K562 (cell line): ENCODE results near the gene CPSF7. TPM values are rescaled to one million over a fixed set of nuclear protein-coding genes. Genes with fewer than 3 reads are reported as not detected.

Source experiments
- ARID2 ChIP-seq: fragments of 450-650 bp; IDR thresholded peaks from 2 replicates; pipeline ENCODE4 v1.6.1; 2017; ENCODE audit warnings: antibody characterized with exemption, mild to moderate bottlenecking
- CBX2 ChIP-seq: fragments of 200-600 bp; sonication (generic); IDR thresholded peaks from one replicate; pipeline ENCODE4 v1.6.1; 2012; ENCODE audit warnings: mild to moderate bottlenecking, low read length, inconsistent platforms; ENCODE audit not compliant: insufficient read depth, poor library complexity, severe bottlenecking
- CC2D1A ChIP-seq: fragments of 450-650 bp; IDR thresholded peaks from 2 replicates; pipeline ENCODE4 v1.6.1; 2017; ENCODE audit warnings: mild to moderate bottlenecking
- CREBBP ChIP-seq: IDR thresholded peaks from one replicate; pipeline ENCODE4 v1.6.1; 2012; ENCODE audit warnings: low read depth, mild to moderate bottlenecking, control low read depth, inconsistent platforms, low read length
- ETV1 ChIP-seq: fragments of 450-650 bp; conservative IDR thresholded peaks from 2 replicates; pipeline ENCODE4 v1.6.1; 2016; ENCODE audit warnings: missing genetic modification characterization, control low read depth, low read depth, missing compliant biosample characterization
- FOXA3 ChIP-seq, 2 experiments: fragments of 450-650 bp in 1 of 2; sonication (generic) in 1 of 2; formaldehyde crosslinking; IDR thresholded peaks in 1 of 2; conservative IDR thresholded peaks in 1 of 2; 2 replicates each; pipeline versions ENCODE4 v1.4.0 to v1.8.0; 2020 to 2022; ENCODE audit warnings: mild to moderate bottlenecking in 2 of 2, missing genetic modification reagents in 1 of 2
- KLF16 ChIP-seq: IDR thresholded peaks from 2 replicates; pipeline ENCODE4 v1.6.1; 2016; ENCODE audit warnings: antibody characterized with exemption
- NFE2L1 ChIP-seq: fragments of 450-650 bp; IDR thresholded peaks from 2 replicates; pipeline ENCODE4 v1.6.1; 2016; ENCODE audit warnings: missing genetic modification characterization, low read depth, mild to moderate bottlenecking, missing compliant biosample characterization, moderate library complexity, borderline replicate concordance
- RAD21 ChIP-seq, 2 experiments: fragments of 250-450 bp in 1 of 2; fragments of 450-650 bp in 1 of 2; sonication (Bioruptor Pico) in 1 of 2; formaldehyde crosslinking in 1 of 2; IDR thresholded peaks in 1 of 2; conservative IDR thresholded peaks in 1 of 2; 2 replicates each; pipeline versions ENCODE4 v1.4.0 to v1.8.0; 2020 to 2022; ENCODE audit warnings: mild to moderate bottlenecking in 2 of 2, moderate library complexity in 1 of 2
- RCOR1 ChIP-seq, 2 experiments: IDR thresholded peaks; 2 replicates each; pipeline ENCODE4 v1.6.1; 2012; ENCODE audit warnings: low read depth in 2 of 2, low read length in 2 of 2, borderline replicate concordance in 1 of 2, improper control_type of control experiment in 1 of 2
- SMAD2 ChIP-seq: fragments of 150-350 bp; IDR thresholded peaks from 2 replicates; pipeline ENCODE4 v1.6.1; 2014; ENCODE audit warnings: low read depth, mild to moderate bottlenecking, low read length
- ZNF212 ChIP-seq: fragments of 450-650 bp; formaldehyde crosslinking; IDR thresholded peaks from 2 replicates; pipeline ENCODE4 v1.4.0; 2020; ENCODE audit warnings: mild to moderate bottlenecking
- polyA plus RNA-seq, 8 experiments: library from polyadenylated mRNA; depleted of rRNA in 4 of 8; stranded (reverse) in 5 of 8; unstranded in 3 of 8; fragments of >200 nt; fragmentation: Nextera tagmentation in 2 of 8; fragmentation: Illumina TruSeq in 1 of 8; extraction: Ambion mirVana in 2 of 8; extraction: Trizol in 1 of 8; gene quantifications; 2 replicates each; pipeline versions ENCODE4 v1.2.1 to v1.2.3, GENCODE V29; 2011 to 2014; ENCODE audit warnings: inconsistent platforms in 1 of 8, missing spikeins in 1 of 8
- total RNA-seq, 7 experiments: library from RNA; depleted of rRNA in 6 of 7; stranded (reverse); fragments of >200 nt in 6 of 7; fragmentation: Illumina TruSeq in 2 of 7; extraction: Trizol in 2 of 7; gene quantifications; 2 replicates each; pipeline versions ENCODE4 v1.2.1 to v1.2.3, GENCODE V29; 2011 to 2021; ENCODE audit warnings: low replicate concordance in 1 of 7
- TF ChIP-seq, protein P1 (sequence below), 3 experiments: IDR thresholded peaks in 2 of 3; conservative IDR thresholded peaks in 1 of 3; 2 replicates each; pipeline ENCODE4 v1.5.1; 2011 to 2012; ENCODE audit warnings: low read length in 3 of 3, mild to moderate bottlenecking in 3 of 3, control low read depth in 2 of 3, improper control_type of control experiment in 1 of 3, inconsistent platforms in 1 of 3, low read depth in 1 of 3, mixed read lengths in 1 of 3, moderate library complexity in 1 of 3; ENCODE audit not compliant: insufficient read depth in 2 of 3
- TF ChIP-seq, protein P2 (sequence below): fragments of 450-650 bp; formaldehyde crosslinking; IDR thresholded peaks from 2 replicates; pipeline ENCODE4 v1.4.0; 2020; ENCODE audit warnings: mild to moderate bottlenecking, moderate library complexity
- TF ChIP-seq, protein P3 (sequence below): fragments of 250-450 bp; sonication (Bioruptor Pico); IDR thresholded peaks from 2 replicates; pipeline ENCODE4 v1.4.0; 2020; ENCODE audit warnings: mild to moderate bottlenecking, moderate library complexity
- TF ChIP-seq, protein P4 (sequence below): IDR thresholded peaks from 2 replicates; pipeline ENCODE4 v1.6.1; 2016; ENCODE audit warnings: missing genetic modification characterization, missing compliant biosample characterization

CPSF7 gene
- total and polyA plus RNA-seq, 9 of the 15 experiments (the other 6 are each of a cell fraction or from before 2014, with no cell fraction given): 14.8 to 104 (median 44.1) TPM

GRCh38 chr11:61384271-61385242, 45.2 kb downstream of the CPSF7 start (continued):
- TF ChIP-seq, protein P1, sequence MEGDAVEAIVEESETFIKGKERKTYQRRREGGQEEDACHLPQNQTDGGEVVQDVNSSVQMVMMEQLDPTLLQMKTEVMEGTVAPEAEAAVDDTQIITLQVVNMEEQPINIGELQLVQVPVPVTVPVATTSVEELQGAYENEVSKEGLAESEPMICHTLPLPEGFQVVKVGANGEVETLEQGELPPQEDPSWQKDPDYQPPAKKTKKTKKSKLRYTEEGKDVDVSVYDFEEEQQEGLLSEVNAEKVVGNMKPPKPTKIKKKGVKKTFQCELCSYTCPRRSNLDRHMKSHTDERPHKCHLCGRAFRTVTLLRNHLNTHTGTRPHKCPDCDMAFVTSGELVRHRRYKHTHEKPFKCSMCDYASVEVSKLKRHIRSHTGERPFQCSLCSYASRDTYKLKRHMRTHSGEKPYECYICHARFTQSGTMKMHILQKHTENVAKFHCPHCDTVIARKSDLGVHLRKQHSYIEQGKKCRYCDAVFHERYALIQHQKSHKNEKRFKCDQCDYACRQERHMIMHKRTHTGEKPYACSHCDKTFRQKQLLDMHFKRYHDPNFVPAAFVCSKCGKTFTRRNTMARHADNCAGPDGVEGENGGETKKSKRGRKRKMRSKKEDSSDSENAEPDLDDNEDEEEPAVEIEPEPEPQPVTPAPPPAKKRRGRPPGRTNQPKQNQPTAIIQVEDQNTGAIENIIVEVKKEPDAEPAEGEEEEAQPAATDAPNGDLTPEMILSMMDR (IDR thresholded peaks at IDR 0.05 in 2 of 3, conservative IDR thresholded peaks at IDR 0.05 in 1 of 3; ENCODE audit: insufficient read depth in 2 of 3, low read depth in 1 of 3, low read length in 3 of 3): peak; percentile 84 to 97 (median 91)
- peak; percentile 61; the same call in 1 of the 2 replicates for TF ChIP-seq CC2D1A
- TF ChIP-seq SMAD2: no peak
- TF ChIP-seq CBX2: no peak
- TF ChIP-seq, protein P2, sequence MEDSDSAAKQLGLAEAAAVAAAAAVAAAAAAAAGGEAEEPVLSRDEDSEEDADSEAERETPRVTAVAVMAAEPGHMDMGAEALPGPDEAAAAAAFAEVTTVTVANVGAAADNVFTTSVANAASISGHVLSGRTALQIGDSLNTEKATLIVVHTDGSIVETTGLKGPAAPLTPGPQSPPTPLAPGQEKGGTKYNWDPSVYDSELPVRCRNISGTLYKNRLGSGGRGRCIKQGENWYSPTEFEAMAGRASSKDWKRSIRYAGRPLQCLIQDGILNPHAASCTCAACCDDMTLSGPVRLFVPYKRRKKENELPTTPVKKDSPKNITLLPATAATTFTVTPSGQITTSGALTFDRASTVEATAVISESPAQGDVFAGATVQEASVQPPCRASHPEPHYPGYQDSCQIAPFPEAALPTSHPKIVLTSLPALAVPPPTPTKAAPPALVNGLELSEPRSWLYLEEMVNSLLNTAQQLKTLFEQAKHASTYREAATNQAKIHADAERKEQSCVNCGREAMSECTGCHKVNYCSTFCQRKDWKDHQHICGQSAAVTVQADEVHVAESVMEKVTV: peak; percentile 80
- peak in 1 of 2 experiments; percentile 15; a peak in 1 of 4 replicates for TF ChIP-seq RCOR1 (IDR thresholded peaks at IDR 0.05; ENCODE audit: borderline replicate concordance in 1 of 2, low read depth in 2 of 2, low read length in 2 of 2)
- peak; percentile 97 for TF ChIP-seq ARID2
- no peak for TF ChIP-seq NFE2L1
- peak; percentile 28; the same call in 1 of the 2 replicates for TF ChIP-seq KLF16
- TF ChIP-seq, protein P3, sequence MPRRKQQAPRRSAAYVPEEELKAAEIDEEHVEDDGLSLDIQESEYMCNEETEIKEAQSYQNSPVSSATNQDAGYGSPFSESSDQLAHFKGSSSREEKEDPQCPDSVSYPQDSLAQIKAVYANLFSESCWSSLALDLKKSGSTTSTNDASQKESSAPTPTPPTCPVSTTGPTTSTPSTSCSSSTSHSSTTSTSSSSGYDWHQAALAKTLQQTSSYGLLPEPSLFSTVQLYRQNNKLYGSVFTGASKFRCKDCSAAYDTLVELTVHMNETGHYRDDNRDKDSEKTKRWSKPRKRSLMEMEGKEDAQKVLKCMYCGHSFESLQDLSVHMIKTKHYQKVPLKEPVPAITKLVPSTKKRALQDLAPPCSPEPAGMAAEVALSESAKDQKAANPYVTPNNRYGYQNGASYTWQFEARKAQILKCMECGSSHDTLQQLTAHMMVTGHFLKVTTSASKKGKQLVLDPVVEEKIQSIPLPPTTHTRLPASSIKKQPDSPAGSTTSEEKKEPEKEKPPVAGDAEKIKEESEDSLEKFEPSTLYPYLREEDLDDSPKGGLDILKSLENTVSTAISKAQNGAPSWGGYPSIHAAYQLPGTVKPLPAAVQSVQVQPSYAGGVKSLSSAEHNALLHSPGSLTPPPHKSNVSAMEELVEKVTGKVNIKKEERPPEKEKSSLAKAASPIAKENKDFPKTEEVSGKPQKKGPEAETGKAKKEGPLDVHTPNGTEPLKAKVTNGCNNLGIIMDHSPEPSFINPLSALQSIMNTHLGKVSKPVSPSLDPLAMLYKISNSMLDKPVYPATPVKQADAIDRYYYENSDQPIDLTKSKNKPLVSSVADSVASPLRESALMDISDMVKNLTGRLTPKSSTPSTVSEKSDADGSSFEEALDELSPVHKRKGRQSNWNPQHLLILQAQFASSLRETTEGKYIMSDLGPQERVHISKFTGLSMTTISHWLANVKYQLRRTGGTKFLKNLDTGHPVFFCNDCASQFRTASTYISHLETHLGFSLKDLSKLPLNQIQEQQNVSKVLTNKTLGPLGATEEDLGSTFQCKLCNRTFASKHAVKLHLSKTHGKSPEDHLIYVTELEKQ: no peak
- no peak for TF ChIP-seq ZNF212 (CRISPR knock-in tag)
- peak; percentile 89 to 98 for TF ChIP-seq RAD21 (CRISPR knock-in tag; conservative IDR thresholded peaks at IDR 0.05 in 1 of 2, IDR thresholded peaks at IDR 0.05 in 1 of 2)
- no peak for TF ChIP-seq CREBBP
- peak; percentile 46; the same call in 1 of the 2 replicates for TF ChIP-seq ETV1 (tag)
- TF ChIP-seq, protein P4, sequence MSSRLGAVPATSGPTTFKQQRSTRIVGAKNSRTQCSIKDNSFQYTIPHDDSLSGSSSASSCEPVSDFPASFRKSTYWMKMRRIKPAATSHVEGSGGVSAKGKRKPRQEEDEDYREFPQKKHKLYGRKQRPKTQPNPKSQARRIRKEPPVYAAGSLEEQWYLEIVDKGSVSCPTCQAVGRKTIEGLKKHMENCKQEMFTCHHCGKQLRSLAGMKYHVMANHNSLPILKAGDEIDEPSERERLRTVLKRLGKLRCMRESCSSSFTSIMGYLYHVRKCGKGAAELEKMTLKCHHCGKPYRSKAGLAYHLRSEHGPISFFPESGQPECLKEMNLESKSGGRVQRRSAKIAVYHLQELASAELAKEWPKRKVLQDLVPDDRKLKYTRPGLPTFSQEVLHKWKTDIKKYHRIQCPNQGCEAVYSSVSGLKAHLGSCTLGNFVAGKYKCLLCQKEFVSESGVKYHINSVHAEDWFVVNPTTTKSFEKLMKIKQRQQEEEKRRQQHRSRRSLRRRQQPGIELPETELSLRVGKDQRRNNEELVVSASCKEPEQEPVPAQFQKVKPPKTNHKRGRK (tag): no peak
- TF ChIP-seq FOXA3 (CRISPR knock-in tag; conservative IDR thresholded peaks at IDR 0.05 in 1 of 2, IDR thresholded peaks at IDR 0.05 in 1 of 2): 0 out of 4 replicates have a peak, but pooled peaks of 1 of the 2 experiments have one; percentile 4
